ENCODE measurements around the gene ROR1.

ROR1 gene

DNA sequence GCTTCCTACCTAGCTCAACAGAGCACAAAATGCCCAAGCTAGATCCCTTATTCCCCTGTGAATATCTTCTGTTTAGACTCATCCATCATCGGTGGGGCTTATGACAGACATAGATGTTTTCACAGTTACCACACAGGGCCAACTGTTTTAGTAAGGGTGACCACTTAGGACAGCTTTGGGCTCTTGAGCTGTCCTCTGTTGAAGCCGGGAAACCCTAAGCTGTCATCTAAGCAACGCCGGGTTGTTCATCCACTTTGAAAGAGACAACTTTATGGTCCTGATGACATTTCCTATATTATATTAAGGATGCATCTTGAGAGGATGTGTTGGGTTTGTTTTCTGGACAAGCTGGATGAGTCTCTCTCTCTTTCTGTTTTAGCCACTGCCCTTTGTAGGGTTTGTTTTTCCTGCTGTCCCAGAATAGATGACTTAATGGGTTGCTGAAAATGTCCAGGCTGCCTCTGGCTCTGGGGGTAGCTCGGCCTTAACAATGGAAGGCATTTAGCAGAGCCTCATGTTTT is 319.1 kb downstream of the ROR1 start:
- no peak for DNase-seq (ENCODE audit: low read depth)
- H3K4me3 ChIP-seq (ENCODE audit: low read depth, low read length) = no peak overlapping the region
- TF ChIP-seq, protein P1, sequence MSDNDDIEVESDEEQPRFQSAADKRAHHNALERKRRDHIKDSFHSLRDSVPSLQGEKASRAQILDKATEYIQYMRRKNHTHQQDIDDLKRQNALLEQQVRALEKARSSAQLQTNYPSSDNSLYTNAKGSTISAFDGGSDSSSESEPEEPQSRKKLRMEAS (IDR thresholded peaks at IDR 0.05; ENCODE audit: low read depth, low read length) = no peak
- no peak for TF ChIP-seq POLR2A (IDR thresholded peaks at IDR 0.05; ENCODE audit: extremely low read depth, insufficient read length)
- TF ChIP-seq, protein P2, sequence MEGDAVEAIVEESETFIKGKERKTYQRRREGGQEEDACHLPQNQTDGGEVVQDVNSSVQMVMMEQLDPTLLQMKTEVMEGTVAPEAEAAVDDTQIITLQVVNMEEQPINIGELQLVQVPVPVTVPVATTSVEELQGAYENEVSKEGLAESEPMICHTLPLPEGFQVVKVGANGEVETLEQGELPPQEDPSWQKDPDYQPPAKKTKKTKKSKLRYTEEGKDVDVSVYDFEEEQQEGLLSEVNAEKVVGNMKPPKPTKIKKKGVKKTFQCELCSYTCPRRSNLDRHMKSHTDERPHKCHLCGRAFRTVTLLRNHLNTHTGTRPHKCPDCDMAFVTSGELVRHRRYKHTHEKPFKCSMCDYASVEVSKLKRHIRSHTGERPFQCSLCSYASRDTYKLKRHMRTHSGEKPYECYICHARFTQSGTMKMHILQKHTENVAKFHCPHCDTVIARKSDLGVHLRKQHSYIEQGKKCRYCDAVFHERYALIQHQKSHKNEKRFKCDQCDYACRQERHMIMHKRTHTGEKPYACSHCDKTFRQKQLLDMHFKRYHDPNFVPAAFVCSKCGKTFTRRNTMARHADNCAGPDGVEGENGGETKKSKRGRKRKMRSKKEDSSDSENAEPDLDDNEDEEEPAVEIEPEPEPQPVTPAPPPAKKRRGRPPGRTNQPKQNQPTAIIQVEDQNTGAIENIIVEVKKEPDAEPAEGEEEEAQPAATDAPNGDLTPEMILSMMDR (IDR thresholded peaks at IDR 0.05; ENCODE audit: low read depth, low read length) = no peak
- no peak for TF ChIP-seq MYC (IDR thresholded peaks at IDR 0.05; ENCODE audit: low read depth, low read length)

DNA sequence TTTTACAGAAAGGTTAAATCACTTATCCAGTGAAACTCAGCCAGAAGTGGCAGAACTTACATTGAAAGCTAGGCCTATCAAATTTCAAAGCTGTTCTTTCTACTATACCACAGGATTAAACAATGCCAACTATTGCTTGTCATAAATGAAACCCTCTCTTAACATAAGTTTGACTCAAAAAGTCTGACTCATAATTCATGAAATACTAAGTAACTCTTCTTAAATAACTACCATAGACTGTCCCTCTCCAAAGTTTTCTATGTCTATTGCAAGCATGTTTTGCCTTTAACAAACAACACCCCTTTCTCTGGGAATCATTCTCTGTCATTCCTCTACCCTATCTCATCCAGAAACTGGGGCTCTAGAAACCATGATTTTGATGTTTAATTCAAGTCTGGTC is 320.1 kb downstream of the ROR1 start:
- DNase-seq (ENCODE audit: low read depth) = no peak

DNA sequence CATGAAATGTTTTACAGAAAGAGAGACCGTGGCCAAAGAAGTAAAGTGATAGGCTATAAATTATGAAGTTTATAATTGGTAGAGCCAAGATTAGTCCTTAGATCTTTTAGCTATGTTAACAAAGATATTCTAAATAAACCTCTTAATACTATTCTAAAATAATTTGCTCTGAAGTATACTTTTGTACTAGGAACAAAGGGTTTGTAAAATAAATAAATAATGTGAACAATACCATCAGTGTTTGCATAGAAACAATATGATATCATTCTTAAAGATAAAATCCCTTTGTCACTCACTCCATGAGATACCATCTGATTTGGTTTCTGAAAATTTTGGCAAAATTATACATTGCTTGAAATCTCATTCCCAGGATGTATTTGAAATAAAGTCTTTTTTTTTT is 322.0 kb downstream of the ROR1 start:
- TF ChIP-seq MYC (IDR thresholded peaks at IDR 0.05; ENCODE audit: low read depth, low read length) (no peak), POLR2A (IDR thresholded peaks at IDR 0.05; ENCODE audit: extremely low read depth, insufficient read length) (no peak)
- H3K4me3 ChIP-seq (ENCODE audit: low read depth, low read length) = no peak overlapping the region
- DNase-seq (ENCODE audit: low read depth) = no peak

More for the DNA sequence above, 320.1 kb downstream of the ROR1 start:
- TF ChIP-seq POLR2A (IDR thresholded peaks at IDR 0.05; ENCODE audit: extremely low read depth, insufficient read length) (no peak), MYC (IDR thresholded peaks at IDR 0.05; ENCODE audit: low read depth, low read length) (no peak)
- TF ChIP-seq, protein P2 (IDR thresholded peaks at IDR 0.05; ENCODE audit: low read depth, low read length) = no peak
- TF ChIP-seq, protein P1 (IDR thresholded peaks at IDR 0.05; ENCODE audit: low read depth, low read length) = no peak
- H3K4me3 ChIP-seq (ENCODE audit: low read depth, low read length) = no peak overlapping the region

DNA sequence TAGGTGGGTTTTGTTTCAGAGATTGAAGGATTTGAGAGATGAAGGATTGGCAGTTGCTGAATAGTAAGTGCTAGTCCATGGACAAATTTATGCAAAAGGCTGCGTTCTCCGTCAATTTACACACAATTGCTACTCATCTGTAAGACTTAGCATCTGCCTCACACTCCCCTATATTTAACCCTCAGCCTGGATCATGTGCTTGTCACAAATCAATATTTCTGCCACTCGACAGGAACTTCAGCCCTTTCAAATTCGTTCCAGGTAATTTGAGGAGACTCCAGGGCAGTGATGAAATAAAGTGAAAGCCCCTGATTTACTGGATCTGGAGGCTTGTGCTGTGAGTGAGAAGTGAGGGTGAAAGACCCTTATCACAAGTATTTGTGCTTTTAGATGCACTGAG is 324.0 kb downstream of the ROR1 start:
- no peak for TF ChIP-seq MYC (IDR thresholded peaks at IDR 0.05; ENCODE audit: low read depth, low read length)
- TF ChIP-seq, protein P1 (IDR thresholded peaks at IDR 0.05; ENCODE audit: low read depth, low read length) = no peak
- TF ChIP-seq POLR2A (IDR thresholded peaks at IDR 0.05; ENCODE audit: extremely low read depth, insufficient read length) = no peak
- TF ChIP-seq, protein P2 (IDR thresholded peaks at IDR 0.05; ENCODE audit: low read depth, low read length) = no peak
- DNase-seq (ENCODE audit: low read depth) = no peak
- H3K4me3 ChIP-seq (ENCODE audit: low read depth, low read length) = no peak overlapping the region

DNA sequence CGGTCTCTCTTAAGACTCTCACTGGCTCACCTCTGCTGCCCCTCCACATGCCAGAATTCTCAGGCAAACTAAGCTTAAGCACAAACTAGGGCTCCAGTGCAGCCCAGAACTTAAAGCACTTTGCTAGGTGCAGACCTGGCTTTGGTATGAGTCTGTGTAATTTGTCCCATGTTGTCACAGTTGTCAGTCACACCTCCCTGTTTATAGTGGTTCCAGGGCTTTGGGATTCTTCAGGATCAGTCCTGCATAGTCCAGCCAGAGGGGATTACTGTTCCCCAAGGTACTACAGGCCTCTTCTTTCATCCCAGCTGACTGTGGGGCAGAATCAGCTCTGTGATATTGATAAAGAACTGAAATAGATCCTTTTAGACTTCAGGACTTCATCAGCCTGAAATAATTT is 324.6 kb downstream of the ROR1 start:
- no peak for DNase-seq (ENCODE audit: low read depth)
- no peak overlapping the region for H3K4me3 ChIP-seq (ENCODE audit: low read depth, low read length)
- TF ChIP-seq, protein P2 (IDR thresholded peaks at IDR 0.05; ENCODE audit: low read depth, low read length) = no peak
- TF ChIP-seq, protein P1 (IDR thresholded peaks at IDR 0.05; ENCODE audit: low read depth, low read length) = no peak
- TF ChIP-seq MYC (IDR thresholded peaks at IDR 0.05; ENCODE audit: low read depth, low read length) (no peak), POLR2A (IDR thresholded peaks at IDR 0.05; ENCODE audit: extremely low read depth, insufficient read length) (no peak)

DNA sequence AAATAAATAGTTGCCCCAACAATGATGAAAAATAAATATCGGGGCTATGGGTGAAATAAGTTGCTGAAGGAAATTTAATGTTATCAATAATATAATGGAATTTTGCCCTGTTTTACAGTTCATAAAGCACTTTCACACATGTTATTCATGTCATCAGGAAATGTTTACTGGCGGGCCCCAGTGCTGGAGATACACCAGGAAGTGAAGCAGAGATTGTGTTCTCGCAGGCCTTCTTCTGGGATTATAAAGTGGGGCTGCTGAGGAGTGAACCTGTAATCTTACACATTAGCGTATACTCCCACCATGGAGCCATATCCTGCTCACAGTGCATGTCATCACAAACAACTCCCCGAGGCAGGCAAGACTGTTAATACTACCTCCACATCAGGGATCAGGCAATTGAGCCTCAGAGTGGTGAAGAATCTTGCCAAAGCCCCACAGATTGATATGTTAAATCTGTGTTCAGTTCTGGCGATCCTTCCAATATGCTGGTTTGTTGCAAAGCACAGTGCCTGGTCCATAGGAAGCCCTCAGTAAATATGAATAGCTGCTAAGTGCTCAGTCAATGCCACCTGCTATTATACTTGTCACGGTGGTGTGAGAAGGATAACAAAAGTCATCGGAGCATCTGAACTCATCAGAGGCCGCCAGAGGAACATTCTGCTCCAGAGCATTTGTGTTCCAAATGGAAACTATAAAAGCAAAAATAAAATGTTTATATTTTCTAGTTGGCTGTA is 325.2 kb downstream of the ROR1 start:
- TF ChIP-seq POLR2A (IDR thresholded peaks at IDR 0.05; ENCODE audit: extremely low read depth, insufficient read length) = no peak
- TF ChIP-seq, protein P1 (IDR thresholded peaks at IDR 0.05; ENCODE audit: low read depth, low read length) = no peak
- TF ChIP-seq, protein P2 (IDR thresholded peaks at IDR 0.05; ENCODE audit: low read depth, low read length) = no peak
- no peak for TF ChIP-seq MYC (IDR thresholded peaks at IDR 0.05; ENCODE audit: low read depth, low read length)
- no peak for DNase-seq (ENCODE audit: low read depth)
- no peak overlapping the region for H3K4me3 ChIP-seq (ENCODE audit: low read depth, low read length)
